OCI-LY3 (cell line): ENCODE measurements around the gene TMEM184B.
"Not testable (repeated sequence)": the region's sequence is repeated elsewhere in the genome, so short reads cannot be mapped to it uniquely, and the experiment has no call there.

Experiments
- H2AFZ ChIP-seq: fragments of 200-600, 300-600 bp; shearing (Covaris generic); 2 replicates; pipeline ENCODE4 v1.6.0; 2014; ENCODE audit warnings: antibody characterized with exemption, low read depth, low read length
- H3K27ac ChIP-seq: fragments of 200-600, 300-600 bp; sonication (generic); 2 replicates; pipeline ENCODE4 v1.5.1; 2014; ENCODE audit warnings: mild to moderate bottlenecking, low read length, moderate library complexity, mixed read lengths
- H3K27me3 ChIP-seq: fragments of 200-600, 300-600 bp; sonication (generic); 2 replicates; pipeline ENCODE4 v1.6.1; 2014; ENCODE audit warnings: low read depth, low read length, mixed read lengths
- H3K36me3 ChIP-seq: fragments of 200-600, 300-600 bp; sonication (generic); replicated peaks from 2 replicates; pipeline ENCODE3; 2014; ENCODE audit warnings: low read depth, low read length, mixed read lengths
- H3K4me1 ChIP-seq: fragments of 300-600, 200-600 bp; sonication (generic); 2 replicates; pipeline ENCODE4 v1.6.1; 2014; ENCODE audit warnings: low read length, mixed read lengths
- H3K4me2 ChIP-seq: fragments of 200-600, 300-600 bp; sonication (generic); 2 replicates; pipeline ENCODE4 v1.6.1; 2014; ENCODE audit warnings: low read length, mixed read lengths
- H3K4me3 ChIP-seq: fragments of 300-600, 200-600 bp; sonication (generic); 2 replicates; pipeline ENCODE4 v1.5.1; 2014; ENCODE audit warnings: antibody characterized with exemption, mild to moderate bottlenecking, low read length, moderate library complexity
- H3K79me2 ChIP-seq: fragments of 300-600, 200-600 bp; shearing (Covaris generic); 2 replicates; pipeline ENCODE4 v1.6.1; 2014; ENCODE audit warnings: mild to moderate bottlenecking, low read length, mixed read lengths
- H3K9ac ChIP-seq: fragments of 300-600, 200-600 bp; shearing (Covaris generic); 2 replicates; pipeline ENCODE4 v1.6.0; 2014; ENCODE audit warnings: mild to moderate bottlenecking, low read length, moderate library complexity
- H3K9me3 ChIP-seq: fragments of 200-600, 300-600 bp; shearing (Covaris generic); 2 replicates; pipeline ENCODE4 v1.6.1; 2014; ENCODE audit warnings: low read length, mixed read lengths; ENCODE audit not compliant: insufficient read depth
- H4K20me1 ChIP-seq: fragments of 200-600, 300-600 bp; sonication (generic); 2 replicates; pipeline ENCODE4 v1.6.1; 2016; ENCODE audit warnings: low read length, mixed read lengths; ENCODE audit not compliant: insufficient read depth
- CTCF ChIP-seq: fragments of 200-600, 300-600 bp; sonication (generic); IDR thresholded peaks from 2 replicates; pipeline ENCODE4 v1.5.1; 2014; ENCODE audit warnings: antibody characterized with exemption, low read length, low read depth
- EZH2phosphoT487 ChIP-seq: fragments of 200-600 bp; shearing (Covaris generic); IDR thresholded peaks from 2 replicates; pipeline ENCODE4 v1.6.1; 2018; ENCODE audit warnings: antibody characterized with exemption, mixed run types, low read depth

Gene TMEM184B

GRCh38 chr22:38186429-38186828 lies 86.4 kb downstream of the TMEM184B start:
- H3K27me3 ChIP-seq = no peaks in the 10 kb centered on the region; the same call in 1 of the 2 replicates
- no peak overlapping the region for H2AFZ ChIP-seq
- no peak overlapping the region for H3K27ac ChIP-seq
- no peak overlapping the region for H3K9ac ChIP-seq
- no peaks in the 10 kb centered on the region for H3K36me3 ChIP-seq
- H4K20me1 ChIP-seq = no peaks in the 10 kb centered on the region
- H3K4me3 ChIP-seq = no peak overlapping the region
- no peaks in the 10 kb centered on the region for H3K9me3 ChIP-seq
- H3K4me1 ChIP-seq = peaks cover 4% of the 10 kb centered on the region; the same call in 1 of the 2 replicates
- TF ChIP-seq CTCF (no peak), EZH2phosphoT487 (no peak)
- H3K79me2 ChIP-seq = peaks cover under 1% of the 10 kb centered on the region; the same call in 1 of the 2 replicates
- H3K4me2 ChIP-seq = no peak overlapping the region

GRCh38 chr22:38184788-38185187 lies 88.0 kb downstream of the TMEM184B start:
- H3K27me3 ChIP-seq = no peaks in the 10 kb centered on the region; the same call in 1 of the 2 replicates
- H3K9ac ChIP-seq = no peak overlapping the region
- no peak overlapping the region for H3K4me2 ChIP-seq
- H3K79me2 ChIP-seq = peaks cover 5% of the 10 kb centered on the region; the same call in 1 of the 2 replicates
- H3K4me1 ChIP-seq = peaks cover 19% of the 10 kb centered on the region
- H4K20me1 ChIP-seq = no peaks in the 10 kb centered on the region
- H3K27ac ChIP-seq = no peak overlapping the region
- TF ChIP-seq CTCF (no peak), EZH2phosphoT487 (no peak)
- no peak overlapping the region for H2AFZ ChIP-seq
- no peaks in the 10 kb centered on the region for H3K36me3 ChIP-seq
- H3K4me3 ChIP-seq = no peak overlapping the region
- H3K9me3 ChIP-seq = no peaks in the 10 kb centered on the region

GRCh38 chr22:38181453-38182200 lies 91.2 kb downstream of the TMEM184B start, which contains the start of gene PLA2G6:
PLA2G6 (minus strand) TSS chr22:38181830; CDS start chr22:38169426, 12,404 bp downstream.
- Histone ChIP-seq H2AFZ (peak within 1 kb of the TSS; percentile 35; the same call in 1 of the 2 replicates), H3K9me3 (no peaks in the 10 kb centered on the region), H3K79me2 (peaks cover 5% of the 10 kb centered on the region; the same call in 1 of the 2 replicates), H3K9ac (peak within 1 kb of the TSS; percentile 97), H3K27ac (peak within 1 kb of the TSS; percentile 90), H3K36me3 (no peaks in the 10 kb centered on the region), H3K4me3 (peak within 1 kb of the TSS; percentile 86), H3K27me3 (no peaks in the 10 kb centered on the region; the same call in 1 of the 2 replicates), H3K4me2 (peak within 1 kb of the TSS; percentile 96), H3K4me1 (peaks cover 33% of the 10 kb centered on the region), H4K20me1 (no peaks in the 10 kb centered on the region)
- TF ChIP-seq EZH2phosphoT487 (no peak), CTCF (no peak)

GRCh38 chr22:38180841-38181452 lies 91.9 kb downstream of the TMEM184B start:
- Histone ChIP-seq H4K20me1 (no peaks in the 10 kb centered on the region), H3K9ac (peak overlapping the region; percentile 97), H3K4me2 (peak overlapping the region; percentile 96), H3K9me3 (no peaks in the 10 kb centered on the region), H3K36me3 (no peaks in the 10 kb centered on the region), H3K27ac (peak overlapping the region; percentile 90), H3K79me2 (peaks cover 5% of the 10 kb centered on the region; the same call in 1 of the 2 replicates), H3K4me3 (peak overlapping the region; percentile 86), H2AFZ (no peak overlapping the region; the same call in 1 of the 2 replicates), H3K27me3 (no peaks in the 10 kb centered on the region), H3K4me1 (peaks cover 40% of the 10 kb centered on the region)
- no peak for TF ChIP-seq CTCF
- no peak for TF ChIP-seq EZH2phosphoT487

- not testable (repeated sequence) for H3K79me2 ChIP-seq, H3K9me3 ChIP-seq, H3K4me3 ChIP-seq, H4K20me1 ChIP-seq, H3K9ac ChIP-seq, H2AFZ ChIP-seq, H3K27ac ChIP-seq, H3K36me3 ChIP-seq, H3K27me3 ChIP-seq, H3K4me2 ChIP-seq
- peaks cover 42% of the 10 kb centered on the region for H3K4me1 ChIP-seq
These were observed 94.2 kb downstream of the TMEM184B start for GRCh38 chr22:38178605-38178937.
